Measurements from ENCODE around the gene KCNG2.
A peak's percentile ranks its signal among the peaks of the same experiment; 100 is the strongest.

DNA sequence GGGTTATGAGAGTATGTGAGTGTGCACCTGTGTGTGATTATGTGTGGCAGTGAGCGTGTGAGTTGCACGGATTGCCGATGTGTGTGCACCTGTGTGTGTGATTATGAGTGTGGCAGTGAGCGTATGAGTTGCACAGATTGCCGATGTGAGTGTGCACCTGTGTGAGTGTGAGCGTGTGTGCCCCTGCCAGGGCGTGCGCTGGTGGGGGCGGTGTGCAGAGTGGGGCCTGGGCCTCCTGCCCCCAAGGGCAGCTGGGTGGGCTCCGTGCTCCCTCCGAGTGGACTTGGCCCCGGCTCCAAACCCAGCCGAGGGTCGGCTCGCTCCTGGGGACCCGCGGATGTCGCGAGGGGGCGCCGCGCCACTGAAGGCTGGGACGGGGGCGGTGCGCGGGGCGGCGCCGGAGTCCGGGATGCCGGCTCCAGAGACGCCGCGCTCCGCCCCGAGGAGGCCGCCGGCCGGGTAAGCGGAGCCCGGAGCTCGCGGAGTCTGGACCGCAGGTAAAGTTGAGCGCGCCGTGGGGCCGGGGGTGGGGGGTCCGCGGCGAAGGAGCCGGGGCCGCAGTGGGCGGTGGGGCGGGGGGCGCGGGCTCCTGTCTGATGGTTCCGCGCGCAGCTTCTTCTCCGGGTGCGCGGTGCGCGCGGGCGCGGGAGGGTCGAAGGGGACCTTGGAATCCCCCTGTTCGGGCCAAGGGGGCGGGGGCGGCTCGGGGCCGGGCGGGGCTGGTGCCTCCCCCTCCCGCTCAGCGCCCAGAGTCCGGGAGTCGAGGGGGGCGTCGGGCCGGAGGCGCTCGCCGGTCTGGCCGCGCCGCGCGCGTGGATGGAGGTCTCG, at the start of gene KCNG2:
- TF ChIP-seq ZNF292 (tag by site-specific recombination; IDR thresholded peaks at IDR 0.05; ENCODE audit: borderline replicate concordance, low read depth) (no peak), ZNF112 (tag by site-specific recombination; IDR thresholded peaks at IDR 0.05) (no peak), HOXD13 (CRISPR knock-in tag; IDR thresholded peaks at IDR 0.05; ENCODE audit: borderline replicate concordance) (no peak), ZNF175 (tag by site-specific recombination; IDR thresholded peaks at IDR 0.05) (no peak), REPIN1 (tag by site-specific recombination; IDR thresholded peaks at IDR 0.05; ENCODE audit: low read depth) (no peak), ZNF311 (tag by site-specific recombination; IDR thresholded peaks at IDR 0.05; ENCODE audit: borderline replicate concordance) (no peak), ZNF248 (tag by site-specific recombination; IDR thresholded peaks at IDR 0.05) (no peak), ZNF37A (tag by site-specific recombination; IDR thresholded peaks at IDR 0.05) (no peak)
- TF ChIP-seq, protein P1, sequence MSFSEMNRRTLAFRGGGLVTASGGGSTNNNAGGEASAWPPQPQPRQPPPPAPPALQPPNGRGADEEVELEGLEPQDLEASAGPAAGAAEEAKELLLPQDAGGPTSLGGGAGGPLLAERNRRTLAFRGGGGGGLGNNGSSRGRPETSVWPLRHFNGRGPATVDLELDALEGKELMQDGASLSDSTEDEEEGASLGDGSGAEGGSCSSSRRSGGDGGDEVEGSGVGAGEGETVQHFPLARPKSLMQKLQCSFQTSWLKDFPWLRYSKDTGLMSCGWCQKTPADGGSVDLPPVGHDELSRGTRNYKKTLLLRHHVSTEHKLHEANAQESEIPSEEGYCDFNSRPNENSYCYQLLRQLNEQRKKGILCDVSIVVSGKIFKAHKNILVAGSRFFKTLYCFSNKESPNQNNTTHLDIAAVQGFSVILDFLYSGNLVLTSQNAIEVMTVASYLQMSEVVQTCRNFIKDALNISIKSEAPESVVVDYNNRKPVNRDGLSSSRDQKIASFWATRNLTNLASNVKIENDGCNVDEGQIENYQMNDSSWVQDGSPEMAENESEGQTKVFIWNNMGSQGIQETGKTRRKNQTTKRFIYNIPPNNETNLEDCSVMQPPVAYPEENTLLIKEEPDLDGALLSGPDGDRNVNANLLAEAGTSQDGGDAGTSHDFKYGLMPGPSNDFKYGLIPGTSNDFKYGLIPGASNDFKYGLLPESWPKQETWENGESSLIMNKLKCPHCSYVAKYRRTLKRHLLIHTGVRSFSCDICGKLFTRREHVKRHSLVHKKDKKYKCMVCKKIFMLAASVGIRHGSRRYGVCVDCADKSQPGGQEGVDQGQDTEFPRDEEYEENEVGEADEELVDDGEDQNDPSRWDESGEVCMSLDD (tag by site-specific recombination; IDR thresholded peaks at IDR 0.05), result no peak
- TF ChIP-seq, protein P2, sequence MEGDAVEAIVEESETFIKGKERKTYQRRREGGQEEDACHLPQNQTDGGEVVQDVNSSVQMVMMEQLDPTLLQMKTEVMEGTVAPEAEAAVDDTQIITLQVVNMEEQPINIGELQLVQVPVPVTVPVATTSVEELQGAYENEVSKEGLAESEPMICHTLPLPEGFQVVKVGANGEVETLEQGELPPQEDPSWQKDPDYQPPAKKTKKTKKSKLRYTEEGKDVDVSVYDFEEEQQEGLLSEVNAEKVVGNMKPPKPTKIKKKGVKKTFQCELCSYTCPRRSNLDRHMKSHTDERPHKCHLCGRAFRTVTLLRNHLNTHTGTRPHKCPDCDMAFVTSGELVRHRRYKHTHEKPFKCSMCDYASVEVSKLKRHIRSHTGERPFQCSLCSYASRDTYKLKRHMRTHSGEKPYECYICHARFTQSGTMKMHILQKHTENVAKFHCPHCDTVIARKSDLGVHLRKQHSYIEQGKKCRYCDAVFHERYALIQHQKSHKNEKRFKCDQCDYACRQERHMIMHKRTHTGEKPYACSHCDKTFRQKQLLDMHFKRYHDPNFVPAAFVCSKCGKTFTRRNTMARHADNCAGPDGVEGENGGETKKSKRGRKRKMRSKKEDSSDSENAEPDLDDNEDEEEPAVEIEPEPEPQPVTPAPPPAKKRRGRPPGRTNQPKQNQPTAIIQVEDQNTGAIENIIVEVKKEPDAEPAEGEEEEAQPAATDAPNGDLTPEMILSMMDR (tag by site-specific recombination; IDR thresholded peaks at IDR 0.05), result peak; percentile 76
- TF ChIP-seq, protein P3, sequence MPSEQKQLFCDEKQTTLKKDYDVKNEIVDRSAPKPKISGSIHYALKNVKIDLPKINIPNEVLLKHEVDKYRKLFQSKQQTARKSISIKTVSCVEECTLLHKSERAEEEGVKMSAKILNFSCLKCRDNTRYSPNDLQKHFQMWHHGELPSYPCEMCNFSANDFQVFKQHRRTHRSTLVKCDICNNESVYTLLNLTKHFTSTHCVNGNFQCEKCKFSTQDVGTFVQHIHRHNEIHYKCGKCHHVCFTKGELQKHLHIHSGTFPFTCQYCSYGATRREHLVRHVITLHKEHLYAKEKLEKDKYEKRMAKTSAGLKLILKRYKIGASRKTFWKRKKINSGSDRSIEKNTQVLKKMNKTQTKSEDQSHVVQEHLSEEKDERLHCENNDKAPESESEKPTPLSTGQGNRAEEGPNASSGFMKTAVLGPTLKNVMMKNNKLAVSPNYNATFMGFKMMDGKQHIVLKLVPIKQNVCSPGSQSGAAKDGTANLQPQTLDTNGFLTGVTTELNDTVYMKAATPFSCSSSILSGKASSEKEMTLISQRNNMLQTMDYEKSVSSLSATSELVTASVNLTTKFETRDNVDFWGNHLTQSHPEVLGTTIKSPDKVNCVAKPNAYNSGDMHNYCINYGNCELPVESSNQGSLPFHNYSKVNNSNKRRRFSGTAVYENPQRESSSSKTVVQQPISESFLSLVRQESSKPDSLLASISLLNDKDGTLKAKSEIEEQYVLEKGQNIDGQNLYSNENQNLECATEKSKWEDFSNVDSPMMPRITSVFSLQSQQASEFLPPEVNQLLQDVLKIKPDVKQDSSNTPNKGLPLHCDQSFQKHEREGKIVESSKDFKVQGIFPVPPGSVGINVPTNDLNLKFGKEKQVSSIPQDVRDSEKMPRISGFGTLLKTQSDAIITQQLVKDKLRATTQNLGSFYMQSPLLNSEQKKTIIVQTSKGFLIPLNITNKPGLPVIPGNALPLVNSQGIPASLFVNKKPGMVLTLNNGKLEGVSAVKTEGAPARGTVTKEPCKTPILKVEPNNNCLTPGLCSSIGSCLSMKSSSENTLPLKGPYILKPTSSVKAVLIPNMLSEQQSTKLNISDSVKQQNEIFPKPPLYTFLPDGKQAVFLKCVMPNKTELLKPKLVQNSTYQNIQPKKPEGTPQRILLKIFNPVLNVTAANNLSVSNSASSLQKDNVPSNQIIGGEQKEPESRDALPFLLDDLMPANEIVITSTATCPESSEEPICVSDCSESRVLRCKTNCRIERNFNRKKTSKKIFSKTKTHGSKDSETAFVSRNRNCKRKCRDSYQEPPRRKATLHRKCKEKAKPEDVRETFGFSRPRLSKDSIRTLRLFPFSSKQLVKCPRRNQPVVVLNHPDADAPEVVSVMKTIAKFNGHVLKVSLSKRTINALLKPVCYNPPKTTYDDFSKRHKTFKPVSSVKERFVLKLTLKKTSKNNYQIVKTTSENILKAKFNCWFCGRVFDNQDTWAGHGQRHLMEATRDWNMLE (tag by site-specific recombination; conservative IDR thresholded peaks at IDR 0.05; ENCODE audit: low read depth), result no peak
- TF ChIP-seq, protein P4, sequence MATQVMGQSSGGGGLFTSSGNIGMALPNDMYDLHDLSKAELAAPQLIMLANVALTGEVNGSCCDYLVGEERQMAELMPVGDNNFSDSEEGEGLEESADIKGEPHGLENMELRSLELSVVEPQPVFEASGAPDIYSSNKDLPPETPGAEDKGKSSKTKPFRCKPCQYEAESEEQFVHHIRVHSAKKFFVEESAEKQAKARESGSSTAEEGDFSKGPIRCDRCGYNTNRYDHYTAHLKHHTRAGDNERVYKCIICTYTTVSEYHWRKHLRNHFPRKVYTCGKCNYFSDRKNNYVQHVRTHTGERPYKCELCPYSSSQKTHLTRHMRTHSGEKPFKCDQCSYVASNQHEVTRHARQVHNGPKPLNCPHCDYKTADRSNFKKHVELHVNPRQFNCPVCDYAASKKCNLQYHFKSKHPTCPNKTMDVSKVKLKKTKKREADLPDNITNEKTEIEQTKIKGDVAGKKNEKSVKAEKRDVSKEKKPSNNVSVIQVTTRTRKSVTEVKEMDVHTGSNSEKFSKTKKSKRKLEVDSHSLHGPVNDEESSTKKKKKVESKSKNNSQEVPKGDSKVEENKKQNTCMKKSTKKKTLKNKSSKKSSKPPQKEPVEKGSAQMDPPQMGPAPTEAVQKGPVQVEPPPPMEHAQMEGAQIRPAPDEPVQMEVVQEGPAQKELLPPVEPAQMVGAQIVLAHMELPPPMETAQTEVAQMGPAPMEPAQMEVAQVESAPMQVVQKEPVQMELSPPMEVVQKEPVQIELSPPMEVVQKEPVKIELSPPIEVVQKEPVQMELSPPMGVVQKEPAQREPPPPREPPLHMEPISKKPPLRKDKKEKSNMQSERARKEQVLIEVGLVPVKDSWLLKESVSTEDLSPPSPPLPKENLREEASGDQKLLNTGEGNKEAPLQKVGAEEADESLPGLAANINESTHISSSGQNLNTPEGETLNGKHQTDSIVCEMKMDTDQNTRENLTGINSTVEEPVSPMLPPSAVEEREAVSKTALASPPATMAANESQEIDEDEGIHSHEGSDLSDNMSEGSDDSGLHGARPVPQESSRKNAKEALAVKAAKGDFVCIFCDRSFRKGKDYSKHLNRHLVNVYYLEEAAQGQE (tag by site-specific recombination; IDR thresholded peaks at IDR 0.05), result no peak
